ENCODE measurements around the gene PRLH.

Gene PRLH

DNA sequence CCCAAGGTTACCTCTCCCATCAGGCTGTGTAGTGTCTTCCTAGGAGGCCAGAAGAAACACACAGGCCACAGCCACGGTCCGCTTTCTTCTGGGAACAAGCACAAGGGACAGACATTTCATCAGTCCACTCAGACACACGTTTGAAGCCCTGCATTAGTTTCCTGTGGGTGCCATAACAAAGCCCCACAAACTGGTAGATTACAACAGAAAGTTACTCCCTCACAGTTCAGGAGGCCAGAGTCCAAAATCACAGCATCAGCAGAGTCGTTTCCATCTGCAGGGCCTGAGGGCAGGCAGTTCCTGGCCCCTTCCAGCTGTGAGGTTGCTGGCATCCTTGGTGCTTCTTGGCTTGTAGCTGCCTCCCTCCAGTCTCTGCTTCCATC is 8.8 kb upstream of the PRLH start:
- peaks cover 2% of the 10 kb centered on the region for H3K27me3 ChIP-seq (ENCODE audit: insufficient read depth, poor library complexity, severe bottlenecking)
- H3K4me3 ChIP-seq (replicated peaks; ENCODE audit: insufficient read depth, low read length): no peak overlapping the region
- H3K27ac ChIP-seq (replicated peaks): no peak overlapping the region
- no peak for DNase-seq (ENCODE audit: low read depth in 1 of 2, low spot score in 1 of 2)
- TF ChIP-seq CTCF (IDR thresholded peaks at IDR 0.05; ENCODE audit: insufficient read depth, low read length) (no peak), POLR2AphosphoS5 (IDR thresholded peaks at IDR 0.05; ENCODE audit: low read depth) (no peak), GABPA (IDR thresholded peaks at IDR 0.05; ENCODE audit: low read depth) (no peak)

- DNase-seq (ENCODE audit: low read depth in 1 of 2, low spot score in 1 of 2): no peak
- no peak for TF ChIP-seq GABPA (IDR thresholded peaks at IDR 0.05; ENCODE audit: low read depth)
- peaks cover 2% of the 10 kb centered on the region for H3K27me3 ChIP-seq (ENCODE audit: insufficient read depth, poor library complexity, severe bottlenecking)
- no peak overlapping the region for H3K4me3 ChIP-seq (replicated peaks; ENCODE audit: insufficient read depth, low read length)
- H3K27ac ChIP-seq (replicated peaks): no peak overlapping the region
Observed at GRCh38 chr2:237558961-237559641, 7.3 kb upstream of the PRLH start.

GRCh38 chr2:237561221-237561620 is 5.2 kb upstream of the PRLH start:
- peaks cover 2% of the 10 kb centered on the region for H3K27me3 ChIP-seq (ENCODE audit: insufficient read depth, poor library complexity, severe bottlenecking)
- no peak for DNase-seq (ENCODE audit: low read depth in 1 of 2, low spot score in 1 of 2)
- TF ChIP-seq SPI1 (IDR thresholded peaks at IDR 0.05; ENCODE audit: borderline replicate concordance, low read depth): no peak
- no peak for TF ChIP-seq CTCF (IDR thresholded peaks at IDR 0.05; ENCODE audit: insufficient read depth, low read length)
- TF ChIP-seq POLR2AphosphoS5 (IDR thresholded peaks at IDR 0.05; ENCODE audit: low read depth): no peak
- no peak for TF ChIP-seq GABPA (IDR thresholded peaks at IDR 0.05; ENCODE audit: low read depth)
- TF ChIP-seq, protein P1, sequence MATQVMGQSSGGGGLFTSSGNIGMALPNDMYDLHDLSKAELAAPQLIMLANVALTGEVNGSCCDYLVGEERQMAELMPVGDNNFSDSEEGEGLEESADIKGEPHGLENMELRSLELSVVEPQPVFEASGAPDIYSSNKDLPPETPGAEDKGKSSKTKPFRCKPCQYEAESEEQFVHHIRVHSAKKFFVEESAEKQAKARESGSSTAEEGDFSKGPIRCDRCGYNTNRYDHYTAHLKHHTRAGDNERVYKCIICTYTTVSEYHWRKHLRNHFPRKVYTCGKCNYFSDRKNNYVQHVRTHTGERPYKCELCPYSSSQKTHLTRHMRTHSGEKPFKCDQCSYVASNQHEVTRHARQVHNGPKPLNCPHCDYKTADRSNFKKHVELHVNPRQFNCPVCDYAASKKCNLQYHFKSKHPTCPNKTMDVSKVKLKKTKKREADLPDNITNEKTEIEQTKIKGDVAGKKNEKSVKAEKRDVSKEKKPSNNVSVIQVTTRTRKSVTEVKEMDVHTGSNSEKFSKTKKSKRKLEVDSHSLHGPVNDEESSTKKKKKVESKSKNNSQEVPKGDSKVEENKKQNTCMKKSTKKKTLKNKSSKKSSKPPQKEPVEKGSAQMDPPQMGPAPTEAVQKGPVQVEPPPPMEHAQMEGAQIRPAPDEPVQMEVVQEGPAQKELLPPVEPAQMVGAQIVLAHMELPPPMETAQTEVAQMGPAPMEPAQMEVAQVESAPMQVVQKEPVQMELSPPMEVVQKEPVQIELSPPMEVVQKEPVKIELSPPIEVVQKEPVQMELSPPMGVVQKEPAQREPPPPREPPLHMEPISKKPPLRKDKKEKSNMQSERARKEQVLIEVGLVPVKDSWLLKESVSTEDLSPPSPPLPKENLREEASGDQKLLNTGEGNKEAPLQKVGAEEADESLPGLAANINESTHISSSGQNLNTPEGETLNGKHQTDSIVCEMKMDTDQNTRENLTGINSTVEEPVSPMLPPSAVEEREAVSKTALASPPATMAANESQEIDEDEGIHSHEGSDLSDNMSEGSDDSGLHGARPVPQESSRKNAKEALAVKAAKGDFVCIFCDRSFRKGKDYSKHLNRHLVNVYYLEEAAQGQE (IDR thresholded peaks at IDR 0.05; ENCODE audit: insufficient replicate concordance, low read depth): no peak

DNA sequence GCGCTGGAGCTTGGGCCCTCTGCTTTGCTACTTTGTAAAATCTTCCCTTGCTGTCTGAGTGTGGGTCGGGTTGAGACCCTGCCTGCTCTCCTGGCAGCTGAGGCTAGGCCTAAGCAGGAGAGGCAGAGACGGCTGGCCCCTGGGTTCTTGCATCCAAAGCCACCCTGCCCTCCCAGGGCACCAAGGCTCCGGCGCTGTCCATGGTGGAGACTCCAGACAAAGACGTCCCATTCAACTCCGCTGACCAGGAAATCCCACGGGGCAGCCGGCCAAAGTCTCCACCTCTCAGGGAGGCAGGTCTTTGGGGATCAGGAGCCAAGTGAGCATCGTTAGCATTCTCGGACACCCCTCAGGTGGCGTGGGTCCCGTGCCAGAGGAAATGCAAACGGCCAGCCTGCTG is 2.6 kb upstream of the PRLH start:
- TF ChIP-seq POLR2AphosphoS5 (IDR thresholded peaks at IDR 0.05; ENCODE audit: low read depth): no peak
- TF ChIP-seq, protein P1 (IDR thresholded peaks at IDR 0.05; ENCODE audit: insufficient replicate concordance, low read depth): peak; percentile 89
- Histone ChIP-seq H3K4me3 (replicated peaks; ENCODE audit: insufficient read depth, low read length) (no peak overlapping the region), H3K27ac (replicated peaks) (no peak overlapping the region), H3K27me3 (ENCODE audit: insufficient read depth, poor library complexity, severe bottlenecking) (no peaks in the 10 kb centered on the region)
- DNase-seq (ENCODE audit: low read depth in 1 of 2, low spot score in 1 of 2): no peak

More at GRCh38 chr2:237561221-237561620, 5.2 kb upstream of the PRLH start:
- H3K27ac ChIP-seq (replicated peaks): no peak overlapping the region
- no peak overlapping the region for H3K4me3 ChIP-seq (replicated peaks; ENCODE audit: insufficient read depth, low read length)

- TF ChIP-seq POLR2AphosphoS5 (IDR thresholded peaks at IDR 0.05; ENCODE audit: low read depth) (no peak), SPI1 (IDR thresholded peaks at IDR 0.05; ENCODE audit: borderline replicate concordance, low read depth) (no peak), CTCF (IDR thresholded peaks at IDR 0.05; ENCODE audit: insufficient read depth, low read length) (no peak), GABPA (IDR thresholded peaks at IDR 0.05; ENCODE audit: low read depth) (no peak)
- TF ChIP-seq, protein P1 (IDR thresholded peaks at IDR 0.05; ENCODE audit: insufficient replicate concordance, low read depth): no peak
- DNase-seq (ENCODE audit: low read depth in 1 of 2, low spot score in 1 of 2): no peak
- no peak overlapping the region for H3K4me3 ChIP-seq (replicated peaks; ENCODE audit: insufficient read depth, low read length)
- no peaks in the 10 kb centered on the region for H3K27me3 ChIP-seq (ENCODE audit: insufficient read depth, poor library complexity, severe bottlenecking)
- no peak overlapping the region for H3K27ac ChIP-seq (replicated peaks)
Observed at GRCh38 chr2:237564526-237565131, 1.7 kb upstream of the PRLH start.

All from HL-60 (cell line).